Endodermal cell (in vitro differentiated cells): ENCODE measurements around the gene BRINP1. TPM values are rescaled to one million over a fixed set of nuclear protein-coding genes. Genes with fewer than 3 reads are reported as not detected.

ENCODE experiments used
- DNase-seq: peaks from one replicate; pipeline ENCODE4 v3.0.0-alpha.2; 2017
- H3K27ac ChIP-seq: 2 replicates; pipeline ENCODE4 v1.5.1; 2013; ENCODE audit warnings: mild to moderate bottlenecking, low read depth, low read length, moderate library complexity
- H3K27me3 ChIP-seq: 2 replicates; pipeline ENCODE4 v1.6.1; 2013; ENCODE audit warnings: mild to moderate bottlenecking, low read length, moderate library complexity; ENCODE audit not compliant: insufficient read depth, control insufficient read depth, poor library complexity, severe bottlenecking
- H3K36me3 ChIP-seq: 2 replicates; pipeline ENCODE4 v1.7.0; 2013; ENCODE audit warnings: mild to moderate bottlenecking, low read length, moderate library complexity; ENCODE audit not compliant: control insufficient read depth, insufficient read depth
- H3K4me1 ChIP-seq: one replicate; pipeline ENCODE4 v1.7.0; 2013; ENCODE audit warnings: low read length; ENCODE audit not compliant: control insufficient read depth, insufficient read depth
- H3K4me3 ChIP-seq: 2 replicates; pipeline ENCODE4 v1.5.1; 2013; ENCODE audit warnings: mild to moderate bottlenecking, low read length, moderate library complexity
- H3K9ac ChIP-seq: 2 replicates; pipeline ENCODE4 v1.6.1; 2013; ENCODE audit warnings: mild to moderate bottlenecking, low read length, moderate library complexity; ENCODE audit not compliant: poor library complexity, severe bottlenecking; ENCODE audit errors: extremely low read depth
- H3K9me3 ChIP-seq: 2 replicates; pipeline ENCODE4 v1.6.1; 2013; ENCODE audit warnings: mild to moderate bottlenecking, low read length, moderate library complexity; ENCODE audit not compliant: control insufficient read depth
- H3K27ac Mint-ChIP-seq: 2 replicates; pipeline ENCODE4 v1.8.0; 2020; ENCODE audit warnings: mixed read lengths
- H3K27me3 Mint-ChIP-seq: 2 replicates; pipeline ENCODE4 v1.8.0; 2021; ENCODE audit warnings: mild to moderate bottlenecking, mixed read lengths; ENCODE audit not compliant: insufficient read depth
- H3K36me3 Mint-ChIP-seq: 2 replicates; pipeline ENCODE4 v1.8.0; 2020; ENCODE audit warnings: low read depth, mixed read lengths
- H3K4me1 Mint-ChIP-seq: 2 replicates; pipeline ENCODE4 v1.8.0; 2020; ENCODE audit warnings: mixed read lengths
- H3K4me3 Mint-ChIP-seq: 2 replicates; pipeline ENCODE4 v1.8.0; 2020; ENCODE audit warnings: mild to moderate bottlenecking, moderate library complexity, mixed read lengths
- H3K9me3 Mint-ChIP-seq: 2 replicates; pipeline ENCODE4 v1.8.0; 2020; ENCODE audit warnings: mild to moderate bottlenecking, mixed read lengths
- CTCF ChIP-seq: fragments of 200-600 bp; sonication (generic); conservative IDR thresholded peaks from 2 replicates; pipeline ENCODE4 v1.5.0; 2021; ENCODE audit warnings: antibody characterized with exemption, mild to moderate bottlenecking
- WGBS, 2 experiments: methylation state at CpG; one replicate each; pipeline versions ENCODE4 v1.1.5 to v1.1.7; 2013; ENCODE audit warnings: missing lambda C conversion rate in 2 of 2, mixed read lengths in 1 of 2; ENCODE audit not compliant: insufficient coverage in 1 of 2, insufficient read length in 1 of 2; 5-methylcytosine and 5-hydroxymethylcytosine counted together
- total RNA-seq, 2 donors: library from RNA; stranded (reverse); fragmentation: NEBNext Ultra II Directional in 1 of 2; extraction: Animal tissue kit (Norgen Biotek cat#: 25700) in 1 of 2; gene quantifications; 2 replicates in 1 of 2; 3 replicates in 1 of 2; pipeline ENCODE4 v1.2.1, GENCODE V29; 2021

The BRINP1 gene
- total RNA-seq, 2 donors from 2014 or later = 6.3 to 9.6 TPM

- Histone ChIP-seq H3K4me1 (no peaks in the 10 kb centered on the region), H3K9ac (no peak overlapping the region), H3K27me3 (peaks cover 24% of the 10 kb centered on the region), H3K27ac (no peak overlapping the region), H3K36me3 (no peaks in the 10 kb centered on the region), H3K4me3 (no peak overlapping the region), H3K9me3 (no peaks in the 10 kb centered on the region)
- Mint-ChIP-seq H3K36me3 (no peaks in the 10 kb centered on the region), H3K27ac (no peak overlapping the region), H3K27me3 (no peaks in the 10 kb centered on the region), H3K4me1 (peaks cover 24% of the 10 kb centered on the region), H3K9me3 (no peaks in the 10 kb centered on the region), H3K4me3 (no peak overlapping the region)
- 85% methylated on average over 4 of the region's 4 CpGs; no CpG with 5 or more reads in 1 of the 2 experiments for WGBS, 2 experiments
- TF ChIP-seq CTCF = no peak
- DNase-seq = no peak
Observed at GRCh38 chr9:119148855-119149254, 220.4 kb downstream of the BRINP1 start.

GRCh38 chr9:119137479-119137878 is 231.8 kb downstream of the BRINP1 start:
- no peaks in the 10 kb centered on the region for H3K9me3 ChIP-seq
- H3K4me1 ChIP-seq = no peaks in the 10 kb centered on the region
- no peak overlapping the region for H3K4me3 Mint-ChIP-seq
- H3K27me3 Mint-ChIP-seq = no peaks in the 10 kb centered on the region
- WGBS, 2 experiments = 86 to 100% methylated on average over 1 to 2 of the region's 2 CpGs
- no peaks in the 10 kb centered on the region for H3K36me3 ChIP-seq
- H3K36me3 Mint-ChIP-seq = no peaks in the 10 kb centered on the region
- H3K27ac ChIP-seq = no peak overlapping the region
- TF ChIP-seq CTCF = no peak
- no peak overlapping the region for H3K27ac Mint-ChIP-seq
- H3K9ac ChIP-seq = no peak overlapping the region
- no peaks in the 10 kb centered on the region for H3K4me1 Mint-ChIP-seq
- H3K9me3 Mint-ChIP-seq = peaks cover 7% of the 10 kb centered on the region
- no peaks in the 10 kb centered on the region for H3K27me3 ChIP-seq
- no peak for DNase-seq
- no peak overlapping the region for H3K4me3 ChIP-seq

- H3K4me1 Mint-ChIP-seq = no peaks in the 10 kb centered on the region
- WGBS, 2 experiments = 81% methylated on average over 2 of the region's 2 CpGs; no CpG with 5 or more reads in 1 of the 2 experiments
- no peaks in the 10 kb centered on the region for H3K27me3 ChIP-seq
- no peak overlapping the region for H3K4me3 Mint-ChIP-seq
- no peaks in the 10 kb centered on the region for H3K27me3 Mint-ChIP-seq
- no peaks in the 10 kb centered on the region for H3K4me1 ChIP-seq
- TF ChIP-seq CTCF = no peak
- no peak for DNase-seq
- no peak overlapping the region for H3K27ac Mint-ChIP-seq
- H3K27ac ChIP-seq = no peak overlapping the region
- no peaks in the 10 kb centered on the region for H3K9me3 Mint-ChIP-seq
- no peak overlapping the region for H3K9ac ChIP-seq
- no peak overlapping the region for H3K4me3 ChIP-seq
- no peaks in the 10 kb centered on the region for H3K36me3 ChIP-seq
- no peaks in the 10 kb centered on the region for H3K36me3 Mint-ChIP-seq
- no peaks in the 10 kb centered on the region for H3K9me3 ChIP-seq
Observed at GRCh38 chr9:119126040-119126439, 243.2 kb downstream of the BRINP1 start.
